SK-N-SH (cell line): ENCODE results near the gene NLRP14.

Experiments used
- CTCF ChIP-seq: fragments of 200-600 bp; sonication (generic); IDR thresholded peaks from 2 replicates; pipeline ENCODE4 v1.6.1; 2017; ENCODE audit warnings: antibody characterized with exemption, mild to moderate bottlenecking, moderate library complexity
- EP300 ChIP-seq, 2 experiments: IDR thresholded peaks; 2 replicates each; pipeline versions ENCODE4 v1.4.0 to v1.6.1; 2012; ENCODE audit warnings: borderline replicate concordance in 1 of 2, low read depth in 1 of 2, low read length in 1 of 2
- EZH2phosphoT487 ChIP-seq: fragments of 200-600 bp; sonication (generic); IDR thresholded peaks from 2 replicates; pipeline ENCODE4 v1.6.1; 2017; ENCODE audit warnings: low read depth, mixed run types, mild to moderate bottlenecking, antibody characterized with exemption, moderate library complexity, borderline replicate concordance
- FOXM1 ChIP-seq: IDR thresholded peaks from 2 replicates; pipeline ENCODE4 v1.4.0; 2012; ENCODE audit warnings: low read depth, mild to moderate bottlenecking
- JUND ChIP-seq: IDR thresholded peaks from 2 replicates; pipeline ENCODE4 v1.4.0; 2012
- MXI1 ChIP-seq: IDR thresholded peaks from 2 replicates; pipeline ENCODE4 v1.6.1; 2012; ENCODE audit warnings: mild to moderate bottlenecking, low read depth, low read length, improper control_type of control experiment
- POLR2AphosphoS5 ChIP-seq: IDR thresholded peaks from 2 replicates; pipeline ENCODE4 v1.6.1; 2012; ENCODE audit warnings: low read depth, low read length
- RAD21 ChIP-seq: IDR thresholded peaks from 2 replicates; pipeline ENCODE4 v1.6.1; 2012; ENCODE audit warnings: mild to moderate bottlenecking, low read length
- REST ChIP-seq: IDR thresholded peaks from 2 replicates; pipeline ENCODE4 v1.6.1; 2012; ENCODE audit warnings: mild to moderate bottlenecking, low read depth, low read length, moderate library complexity
- RXRA ChIP-seq: IDR thresholded peaks from 2 replicates; pipeline ENCODE4 v1.4.0; 2012; ENCODE audit warnings: low read depth, mild to moderate bottlenecking, borderline replicate concordance
- SIN3A ChIP-seq: IDR thresholded peaks from 2 replicates; pipeline ENCODE4 v1.6.1; 2012; ENCODE audit warnings: low read depth, mild to moderate bottlenecking, low read length, moderate library complexity, borderline replicate concordance
- USF2 ChIP-seq: fragments of 150-350 bp; IDR thresholded peaks from 2 replicates; pipeline ENCODE4 v1.6.1; 2017; ENCODE audit warnings: antibody characterized with exemption, low read length, low read depth, borderline replicate concordance
- YY1 ChIP-seq: IDR thresholded peaks from 2 replicates; pipeline ENCODE4 v1.4.0; 2012; ENCODE audit warnings: low read depth, mild to moderate bottlenecking

GRCh38 chr11:6986487-6986886 is 33.8 kb upstream of the NLRP14 start:
- no peak for TF ChIP-seq POLR2AphosphoS5
- TF ChIP-seq USF2, result no peak
- TF ChIP-seq MXI1, result no peak
- no peak for TF ChIP-seq RAD21
- no peak for TF ChIP-seq FOXM1
- TF ChIP-seq EZH2phosphoT487, result no peak
- TF ChIP-seq EP300 (IDR thresholded peaks at IDR 0.05; ENCODE audit: borderline replicate concordance in 1 of 2, low read depth in 1 of 2, low read length in 1 of 2), result no peak
- TF ChIP-seq CTCF, result no peak
- TF ChIP-seq SIN3A, result no peak
- TF ChIP-seq YY1, result no peak
- no peak for TF ChIP-seq REST
- TF ChIP-seq RXRA, result no peak
- no peak for TF ChIP-seq JUND
